SK-N-SH (cell line): ENCODE results near the gene CSTPP1.

Experiments used
- FOSL2 ChIP-seq: IDR thresholded peaks from 2 replicates; pipeline ENCODE4 v1.4.0; 2012; ENCODE audit warnings: low read depth, mild to moderate bottlenecking, moderate library complexity, borderline replicate concordance
- FOXJ3 ChIP-seq: sonication (generic); formaldehyde crosslinking; IDR thresholded peaks from 2 replicates; pipeline ENCODE4 v1.5.1; 2020; ENCODE audit warnings: mild to moderate bottlenecking, missing genetic modification reagents
- GABPA ChIP-seq: IDR thresholded peaks from 2 replicates; pipeline ENCODE4 v1.4.0; 2012; ENCODE audit warnings: low read depth, mild to moderate bottlenecking
- JUND ChIP-seq: IDR thresholded peaks from 2 replicates; pipeline ENCODE4 v1.4.0; 2012
- MEF2A ChIP-seq: IDR thresholded peaks from 2 replicates; pipeline ENCODE4 v1.4.0; 2012; ENCODE audit warnings: low read depth, borderline replicate concordance
- NFIC ChIP-seq: IDR thresholded peaks from 2 replicates; pipeline ENCODE4 v1.4.0; 2012; ENCODE audit warnings: borderline replicate concordance
- POLR2AphosphoS5 ChIP-seq: IDR thresholded peaks from 2 replicates; pipeline ENCODE4 v1.6.1; 2012; ENCODE audit warnings: low read depth, low read length
- RAD21 ChIP-seq: IDR thresholded peaks from 2 replicates; pipeline ENCODE4 v1.6.1; 2012; ENCODE audit warnings: mild to moderate bottlenecking, low read length
- RCOR1 ChIP-seq: fragments of 150-350 bp; IDR thresholded peaks from 2 replicates; pipeline ENCODE4 v1.6.1; 2017; ENCODE audit warnings: antibody characterized with exemption, low read length
- TF ChIP-seq, protein P1 (sequence below): IDR thresholded peaks from 2 replicates; pipeline ENCODE4 v1.4.0; 2012; ENCODE audit warnings: low read depth
- TF ChIP-seq, protein P2 (sequence below): fragments of 200-600 bp; sonication (generic); IDR thresholded peaks from 2 replicates; pipeline ENCODE4 v1.6.1; 2017; ENCODE audit warnings: antibody characterized with exemption, mild to moderate bottlenecking, moderate library complexity
- TF ChIP-seq, protein P3 (sequence below): IDR thresholded peaks from 2 replicates; pipeline ENCODE4; 2012

DNA sequence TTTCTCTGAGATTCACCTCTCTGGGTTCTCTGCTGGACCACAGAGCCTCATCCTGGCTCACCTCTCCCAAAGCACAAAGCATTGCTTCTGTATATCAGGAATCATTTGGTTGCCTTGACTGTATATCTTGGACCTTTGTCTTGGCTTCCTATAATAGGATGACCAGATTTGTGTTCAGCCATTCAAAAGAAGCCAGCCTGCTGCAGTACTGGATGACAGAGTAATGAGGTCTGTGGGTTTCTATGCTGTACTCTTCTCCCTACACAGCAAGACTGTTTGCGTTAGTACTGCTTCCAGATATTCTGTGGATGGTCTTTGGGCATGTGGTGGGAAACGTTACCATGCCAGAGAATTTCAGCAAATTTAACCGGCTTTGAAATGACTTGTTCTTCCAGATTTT lies 200.4 kb downstream of the CSTPP1 start:
- no peak for TF ChIP-seq RAD21
- TF ChIP-seq, protein P1, sequence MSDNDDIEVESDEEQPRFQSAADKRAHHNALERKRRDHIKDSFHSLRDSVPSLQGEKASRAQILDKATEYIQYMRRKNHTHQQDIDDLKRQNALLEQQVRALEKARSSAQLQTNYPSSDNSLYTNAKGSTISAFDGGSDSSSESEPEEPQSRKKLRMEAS: no peak
- no peak for TF ChIP-seq RCOR1
- no peak for TF ChIP-seq FOSL2
- TF ChIP-seq, protein P2, sequence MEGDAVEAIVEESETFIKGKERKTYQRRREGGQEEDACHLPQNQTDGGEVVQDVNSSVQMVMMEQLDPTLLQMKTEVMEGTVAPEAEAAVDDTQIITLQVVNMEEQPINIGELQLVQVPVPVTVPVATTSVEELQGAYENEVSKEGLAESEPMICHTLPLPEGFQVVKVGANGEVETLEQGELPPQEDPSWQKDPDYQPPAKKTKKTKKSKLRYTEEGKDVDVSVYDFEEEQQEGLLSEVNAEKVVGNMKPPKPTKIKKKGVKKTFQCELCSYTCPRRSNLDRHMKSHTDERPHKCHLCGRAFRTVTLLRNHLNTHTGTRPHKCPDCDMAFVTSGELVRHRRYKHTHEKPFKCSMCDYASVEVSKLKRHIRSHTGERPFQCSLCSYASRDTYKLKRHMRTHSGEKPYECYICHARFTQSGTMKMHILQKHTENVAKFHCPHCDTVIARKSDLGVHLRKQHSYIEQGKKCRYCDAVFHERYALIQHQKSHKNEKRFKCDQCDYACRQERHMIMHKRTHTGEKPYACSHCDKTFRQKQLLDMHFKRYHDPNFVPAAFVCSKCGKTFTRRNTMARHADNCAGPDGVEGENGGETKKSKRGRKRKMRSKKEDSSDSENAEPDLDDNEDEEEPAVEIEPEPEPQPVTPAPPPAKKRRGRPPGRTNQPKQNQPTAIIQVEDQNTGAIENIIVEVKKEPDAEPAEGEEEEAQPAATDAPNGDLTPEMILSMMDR: no peak
- TF ChIP-seq JUND: no peak
- TF ChIP-seq MEF2A: no peak
- no peak for TF ChIP-seq NFIC
- no peak for TF ChIP-seq POLR2AphosphoS5
- TF ChIP-seq, protein P3, sequence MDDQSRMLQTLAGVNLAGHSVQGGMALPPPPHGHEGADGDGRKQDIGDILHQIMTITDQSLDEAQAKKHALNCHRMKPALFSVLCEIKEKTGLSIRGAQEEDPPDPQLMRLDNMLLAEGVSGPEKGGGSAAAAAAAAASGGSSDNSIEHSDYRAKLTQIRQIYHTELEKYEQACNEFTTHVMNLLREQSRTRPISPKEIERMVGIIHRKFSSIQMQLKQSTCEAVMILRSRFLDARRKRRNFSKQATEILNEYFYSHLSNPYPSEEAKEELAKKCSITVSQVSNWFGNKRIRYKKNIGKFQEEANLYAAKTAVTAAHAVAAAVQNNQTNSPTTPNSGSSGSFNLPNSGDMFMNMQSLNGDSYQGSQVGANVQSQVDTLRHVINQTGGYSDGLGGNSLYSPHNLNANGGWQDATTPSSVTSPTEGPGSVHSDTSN: no peak
- TF ChIP-seq GABPA: no peak
- no peak for TF ChIP-seq FOXJ3 (CRISPR knock-in tag)
